H9 (cell line): ENCODE results near the gene RGP1. TPM values are rescaled to one million over a fixed set of nuclear protein-coding genes. Genes with fewer than 3 reads are reported as not detected.

Source experiments
- DNase-seq: peaks from one replicate; pipeline ENCODE4 v3.0.0-alpha.2; 2017
- H2AFZ ChIP-seq: one replicate; pipeline ENCODE4 v1.6.1; 2013; ENCODE audit warnings: mild to moderate bottlenecking, low read length, control low read depth, moderate library complexity
- H2AK5ac ChIP-seq: 2 replicates; pipeline ENCODE4 v1.6.1; 2013; ENCODE audit warnings: low read length, control low read depth, mixed read lengths; ENCODE audit not compliant: insufficient read length
- H2BK120ac ChIP-seq: one replicate; pipeline ENCODE4 v1.6.1; 2013; ENCODE audit warnings: low read depth, mild to moderate bottlenecking, low read length, control low read depth, inconsistent platforms; ENCODE audit not compliant: poor library complexity, severe bottlenecking
- H2BK12ac ChIP-seq: 2 replicates; pipeline ENCODE4 v1.6.1; 2013; ENCODE audit warnings: low read length, control low read depth, mixed read lengths, low read depth; ENCODE audit not compliant: insufficient read length
- H2BK15ac ChIP-seq: 2 replicates; pipeline ENCODE4 v1.6.1; 2013; ENCODE audit warnings: low read depth, low read length, control low read depth
- H2BK20ac ChIP-seq: one replicate; pipeline ENCODE4 v1.6.1; 2013; ENCODE audit warnings: low read depth, mild to moderate bottlenecking, low read length, control low read depth, inconsistent platforms; ENCODE audit not compliant: poor library complexity, severe bottlenecking
- H2BK5ac ChIP-seq: 2 replicates; pipeline ENCODE4 v1.6.1; 2013; ENCODE audit warnings: low read length, control low read depth, mixed read lengths; ENCODE audit not compliant: insufficient read length
- H3K14ac ChIP-seq: 2 replicates; pipeline ENCODE4 v1.6.1; 2013; ENCODE audit warnings: low read length, control low read depth; ENCODE audit not compliant: insufficient read depth
- H3K18ac ChIP-seq: 2 replicates; pipeline ENCODE4 v1.6.1; 2013; ENCODE audit warnings: low read depth, mild to moderate bottlenecking, mixed read lengths, low read length, control low read depth; ENCODE audit not compliant: insufficient read length
- H3K23ac ChIP-seq: 2 replicates; pipeline ENCODE4 v1.6.1; 2013; ENCODE audit warnings: low read length, control low read depth, mixed read lengths, low read depth; ENCODE audit not compliant: insufficient read length
- H3K23me2 ChIP-seq: 2 replicates; pipeline ENCODE4 v1.6.1; 2013; ENCODE audit warnings: low read depth, mild to moderate bottlenecking, mixed read lengths, low read length, control low read depth; ENCODE audit not compliant: insufficient read length, poor library complexity, severe bottlenecking
- H3K27ac ChIP-seq: 2 replicates; pipeline ENCODE4 v1.5.1; 2013; ENCODE audit warnings: low read length, control low read depth, mixed read lengths, low read depth; ENCODE audit not compliant: insufficient read length
- H3K27me3 ChIP-seq: 2 replicates; pipeline ENCODE4 v1.6.1; 2013; ENCODE audit warnings: low read length, control low read depth, inconsistent platforms; ENCODE audit not compliant: insufficient read depth
- H3K4ac ChIP-seq: 2 replicates; pipeline ENCODE4 v1.6.1; 2013; ENCODE audit warnings: low read depth, mild to moderate bottlenecking, control low read depth, inconsistent platforms, low read length, moderate library complexity
- H3K4me1 ChIP-seq: 2 replicates; pipeline ENCODE4 v1.6.1; 2013; ENCODE audit warnings: low read length, control low read depth, inconsistent platforms; ENCODE audit not compliant: insufficient read depth
- H3K4me2 ChIP-seq: 2 replicates; pipeline ENCODE4 v1.6.1; 2013; ENCODE audit warnings: low read length, control low read depth, mixed read lengths; ENCODE audit not compliant: insufficient read length, insufficient read depth
- H3K56ac ChIP-seq: 2 replicates; pipeline ENCODE4 v1.6.1; 2013; ENCODE audit warnings: low read depth, mild to moderate bottlenecking, mixed read lengths, low read length, control low read depth; ENCODE audit not compliant: insufficient read length
- H3K79me1 ChIP-seq: 2 replicates; pipeline ENCODE4 v1.6.1; 2013; ENCODE audit warnings: low read depth, mild to moderate bottlenecking, moderate library complexity, low read length, control low read depth, inconsistent platforms; ENCODE audit not compliant: insufficient read depth, poor library complexity, severe bottlenecking
- H3K79me2 ChIP-seq: 2 replicates; pipeline ENCODE4 v1.6.1; 2013; ENCODE audit warnings: low read length, control low read depth, inconsistent platforms; ENCODE audit not compliant: insufficient read depth
- H3K9ac ChIP-seq: 2 replicates; pipeline ENCODE4 v1.6.1; 2013; ENCODE audit warnings: low read length, control low read depth, mixed read lengths; ENCODE audit not compliant: insufficient read length; ENCODE audit errors: extremely low read depth
- H3K9me3 ChIP-seq: one replicate; pipeline ENCODE4 v1.6.1; 2013; ENCODE audit warnings: low read depth, low read length, inconsistent platforms; ENCODE audit not compliant: control insufficient read depth
- H3T11ph ChIP-seq: one replicate; pipeline ENCODE4 v1.6.1; 2013; ENCODE audit warnings: mild to moderate bottlenecking, low read length, control low read depth, inconsistent platforms
- H4K20me1 ChIP-seq: one replicate; pipeline ENCODE4 v1.6.1; 2013; ENCODE audit not compliant: control insufficient read depth, insufficient read length, insufficient read depth
- H4K5ac ChIP-seq: 2 replicates; pipeline ENCODE4 v1.6.1; 2013; ENCODE audit warnings: low read depth, mild to moderate bottlenecking, mixed read lengths, low read length, control low read depth; ENCODE audit not compliant: insufficient read length
- H4K8ac ChIP-seq: replicated peaks from 2 replicates; pipeline ENCODE4 v1.6.1; 2013; ENCODE audit warnings: low read length, control low read depth, mixed read lengths, low read depth; ENCODE audit not compliant: insufficient read length
- H4K91ac ChIP-seq: 2 replicates; pipeline ENCODE4 v1.6.1; 2013; ENCODE audit warnings: low read depth, mild to moderate bottlenecking, moderate library complexity, mixed read lengths, low read length, control low read depth; ENCODE audit not compliant: insufficient read length
- H3K27ac Mint-ChIP-seq, 3 experiments: 2 replicates in 2 of 3; 3 replicates in 1 of 3; pipeline ENCODE4 v1.8.0; 2020 to 2021; ENCODE audit warnings: mixed read lengths in 3 of 3, mild to moderate bottlenecking in 1 of 3, moderate library complexity in 1 of 3
- H3K27me3 Mint-ChIP-seq: 2 replicates; pipeline ENCODE4 v1.8.0; 2021; ENCODE audit warnings: low read depth, mild to moderate bottlenecking, moderate library complexity, mixed read lengths
- H3K36me3 Mint-ChIP-seq, 3 experiments: 2 replicates in 2 of 3; 3 replicates in 1 of 3; pipeline ENCODE4 v1.8.0; 2020 to 2021; ENCODE audit warnings: low read depth in 3 of 3, mixed read lengths in 3 of 3; ENCODE audit not compliant: insufficient read depth in 1 of 3
- H3K4me1 Mint-ChIP-seq, 2 experiments: 2 replicates each; pipeline ENCODE4 v1.8.0; 2020; ENCODE audit warnings: mixed read lengths in 2 of 2
- H3K4me3 Mint-ChIP-seq, 2 experiments: 2 replicates in 1 of 2; 3 replicates in 1 of 2; pipeline ENCODE4 v1.8.0; 2020 to 2021; ENCODE audit warnings: mild to moderate bottlenecking in 2 of 2, mixed read lengths in 2 of 2, moderate library complexity in 1 of 2
- H3K9me3 Mint-ChIP-seq, 2 experiments: 2 replicates in 1 of 2; 3 replicates in 1 of 2; pipeline ENCODE4 v1.8.0; 2020; ENCODE audit warnings: mild to moderate bottlenecking in 2 of 2, mixed read lengths in 2 of 2, moderate library complexity in 1 of 2
- CTCF ChIP-seq: fragments of 200-600 bp; sonication (generic); conservative IDR thresholded peaks from 3 replicates; pipeline ENCODE4 v1.8.0; 2021; ENCODE audit warnings: antibody characterized with exemption, mild to moderate bottlenecking
- WGBS: extraction: QIAGEN DNeasy Blood & Tissue Kit; methylation state at CpG from one replicate; pipeline ENCODE4 v1.1.7; 2013; ENCODE audit warnings: missing lambda C conversion rate, low lambda C conversion rate, mixed read lengths; ENCODE audit not compliant: insufficient read length; ENCODE audit errors: extremely low coverage; 5-methylcytosine and 5-hydroxymethylcytosine counted together
- total RNA-seq: library from RNA; stranded (reverse); gene quantifications from 2 replicates; pipeline ENCODE4 v1.2.1, GENCODE V29; 2021

RGP1 gene
- total RNA-seq, 1 experiment from 2014 or later, result 25.7 TPM

GRCh38 chr9:35749515-35750255 lies 598 bp downstream of the RGP1 start:
- Histone ChIP-seq H3K18ac (no peak overlapping the region), H3K27ac (no peak overlapping the region), H2BK15ac (no peak overlapping the region), H3K79me2 (peaks cover 21% of the 10 kb centered on the region), H2BK20ac (no peak overlapping the region), H3K4me1 (peaks cover 3% of the 10 kb centered on the region; the same call in 1 of the 2 replicates), H2BK5ac (no peak overlapping the region), H3K23me2 (peaks cover 18% of the 10 kb centered on the region), H3K14ac (peak overlapping the region; percentile 16; the same call in 1 of the 2 replicates), H3T11ph (no peak overlapping the region), H3K23ac (no peak overlapping the region), H2BK12ac (no peak overlapping the region), H4K20me1 (no peaks in the 10 kb centered on the region), H4K91ac (no peak overlapping the region), H3K4ac (no peak overlapping the region), H4K5ac (no peak overlapping the region), H3K27me3 (no peaks in the 10 kb centered on the region), H2AK5ac (no peak overlapping the region), H3K9me3 (no peaks in the 10 kb centered on the region), H3K79me1 (peaks cover 19% of the 10 kb centered on the region), H3K56ac (no peak overlapping the region), H4K8ac (no peak overlapping the region), H3K9ac (peak overlapping the region; percentile 28), H2AFZ (no peak overlapping the region), H3K4me2 (peak overlapping the region; percentile 91), H2BK120ac (no peak overlapping the region)
- DNase-seq, result peak; percentile 51
- H3K27ac Mint-ChIP-seq, result peak overlapping the region; percentile 73 to 89 (median 74); a peak in 6 of 7 replicates
- TF ChIP-seq CTCF, result no peak
- no peaks in the 10 kb centered on the region for H3K9me3 Mint-ChIP-seq
- H3K4me3 Mint-ChIP-seq, result peak overlapping the region; percentile 91 to 95
- peaks cover 28% of the 10 kb centered on the region in 2 experiments for H3K4me1 Mint-ChIP-seq
- no CpG with 5 or more reads among the region's 19 CpGs for WGBS
- H3K27me3 Mint-ChIP-seq, result no peaks in the 10 kb centered on the region
- peaks cover 16 to 60% (median 51%) of the 10 kb centered on the region in 3 experiments; a peak in 6 of 7 replicates for H3K36me3 Mint-ChIP-seq
